ENCODE measurements around the gene CCNA1.

The CCNA1 gene

GRCh38 chr13:36490055-36490454 is 57.8 kb downstream of the CCNA1 start:
- no peak overlapping the region for H3K27ac ChIP-seq (ENCODE audit: extremely low read depth, low read depth, low read length)
- no peaks in the 10 kb centered on the region for H3K36me3 ChIP-seq (ENCODE audit: control insufficient read depth in 2 of 2, insufficient read depth in 1 of 2, low read length in 2 of 2)
- no peaks in the 10 kb centered on the region for H3K4me1 ChIP-seq (ENCODE audit: control insufficient read depth, insufficient read depth, low read length)
- POLR2A ChIA-PET = no interaction called here
- CTCF ChIA-PET = interaction anchor here (0.7 kb wide), 1 partner anchor 234 kb away, joined by 4 read pairs; no protein-coding TSS in a partner anchor
- H3K4me3 ChIP-seq (ENCODE audit: low read depth, low read length) = no peak overlapping the region
- no peak for TF ChIP-seq GLIS1 (tag by site-specific recombination; IDR thresholded peaks at IDR 0.05)
- TF ChIP-seq ZNF223 (tag by site-specific recombination; IDR thresholded peaks at IDR 0.05) = no peak
- TF ChIP-seq TCF7L2 (IDR thresholded peaks at IDR 0.05; ENCODE audit: borderline replicate concordance, low read depth, low read length) = no peak
- no peak for TF ChIP-seq ZNF132 (tag by site-specific recombination; IDR thresholded peaks at IDR 0.05; ENCODE audit: borderline replicate concordance)
- no peak for TF ChIP-seq ZNF664 (tag by site-specific recombination; IDR thresholded peaks at IDR 0.05)
- TF ChIP-seq ZNF544 (tag by site-specific recombination; IDR thresholded peaks at IDR 0.05) = no peak
- no peak for TF ChIP-seq GLI4 (tag by site-specific recombination; IDR thresholded peaks at IDR 0.05)
- no peak for TF ChIP-seq TRIM28 (IDR thresholded peaks at IDR 0.05; ENCODE audit: borderline replicate concordance, low read length)
- no peaks in the 10 kb centered on the region for H3K9me3 ChIP-seq (ENCODE audit: control insufficient read depth, insufficient read depth, low read depth, low read length)
